ENCODE measurements around the gene SKAP1.

Gene SKAP1

GRCh38 chr17:48163809-48164208, 266.2 kb downstream of the SKAP1 start:
- peak; percentile 68 for FAIRE-seq

- FAIRE-seq, result no peak
Observed at GRCh38 chr17:48162946-48163506, 267.0 kb downstream of the SKAP1 start.

GRCh38 chr17:48162306-48162934, 267.6 kb downstream of the SKAP1 start:
- FAIRE-seq, result no peak

- no peak for FAIRE-seq
Observed at GRCh38 chr17:48161127-48161905, 268.7 kb downstream of the SKAP1 start.

- no peak for FAIRE-seq
Observed at GRCh38 chr17:48160177-48161081, 269.6 kb downstream of the SKAP1 start.

- FAIRE-seq, result no peak
Observed at GRCh38 chr17:48159232-48159631, 270.8 kb downstream of the SKAP1 start.

- no peak for FAIRE-seq
Observed at GRCh38 chr17:48155889-48156611, 274.0 kb downstream of the SKAP1 start.

- FAIRE-seq, result peak; percentile 86
Observed at GRCh38 chr17:48153691-48154358, 276.2 kb downstream of the SKAP1 start.

- no peak for FAIRE-seq
Observed at GRCh38 chr17:48152289-48152688, 277.7 kb downstream of the SKAP1 start.

- FAIRE-seq, result no peak
Observed at GRCh38 chr17:48151220-48151619, 278.8 kb downstream of the SKAP1 start.

GRCh38 chr17:48150597-48151001, 279.4 kb downstream of the SKAP1 start:
- FAIRE-seq, result no peak

- FAIRE-seq, result no peak
Observed at GRCh38 chr17:48149787-48150463, 280.1 kb downstream of the SKAP1 start.

- FAIRE-seq, result no peak
Observed at GRCh38 chr17:48148854-48149786, 280.9 kb downstream of the SKAP1 start.

- FAIRE-seq, result no peak
Observed at GRCh38 chr17:48148029-48148770, 281.8 kb downstream of the SKAP1 start.

GRCh38 chr17:48144976-48145798, 284.8 kb downstream of the SKAP1 start:
- FAIRE-seq, result no peak

GRCh38 chr17:48144231-48144630, 285.8 kb downstream of the SKAP1 start:
- no peak for FAIRE-seq

GRCh38 chr17:48143629-48144028, 286.4 kb downstream of the SKAP1 start:
- no peak for FAIRE-seq

- no peak for FAIRE-seq
Observed at GRCh38 chr17:48139944-48140343, 290.1 kb downstream of the SKAP1 start.
